Activated CD8-positive, alpha-beta memory T cell treated with anti-CD3 and anti-CD28 coated beads for 1 hour (primary cell): ENCODE data around the gene GRHL1.

Experiments
- DNase-seq, 2 donors: peaks; one replicate each; pipeline ENCODE4 v3.0.0-alpha.2; 2020; ENCODE audit warnings: low read depth in 1 of 2; ENCODE audit errors: extremely low read depth in 1 of 2

GRHL1 gene

DNA sequence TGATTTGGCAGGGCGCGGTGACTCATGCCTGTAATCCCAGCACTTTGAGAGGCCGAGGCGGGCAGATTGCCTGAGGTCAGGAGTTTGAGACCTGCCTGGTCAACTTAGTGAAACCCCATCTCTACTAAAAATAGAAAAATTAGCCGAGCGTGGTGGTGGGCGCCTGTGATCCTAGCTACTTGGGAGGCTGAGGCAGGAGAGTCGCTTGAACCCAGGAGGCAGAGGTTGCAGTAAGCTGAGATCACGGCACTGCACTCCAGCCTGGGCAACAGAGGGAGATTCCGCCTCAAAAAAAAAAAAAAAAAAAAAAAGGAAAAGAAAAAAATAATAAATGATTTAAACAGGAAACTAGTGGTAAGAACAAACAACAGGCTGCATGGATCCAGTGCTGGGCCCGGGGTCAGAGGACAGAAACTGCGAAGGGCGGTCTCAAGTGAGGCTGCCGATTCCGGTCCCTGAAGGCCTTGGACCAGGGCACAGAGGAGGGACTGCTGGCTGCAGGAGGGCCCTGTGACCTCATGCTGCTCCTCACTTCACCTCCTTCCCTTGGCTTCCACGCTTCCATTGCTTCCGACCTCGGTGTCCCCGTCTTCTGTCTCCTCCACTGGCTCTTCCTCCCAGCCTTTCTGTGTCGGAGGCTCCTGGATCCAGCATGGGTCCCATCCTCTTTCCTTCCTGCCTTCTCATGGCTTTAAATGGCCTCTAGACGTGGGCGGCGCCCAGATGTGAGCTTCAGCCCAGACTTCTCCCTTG lies 2.1 kb upstream of the GRHL1 start:
- DNase-seq: no peak

GRCh38 chr2:9949992-9950520 lies 1.4 kb upstream of the GRHL1 start:
- DNase-seq: no peak

- no peak for DNase-seq
Observed at GRCh38 chr2:9950521-9951271, 797 bp upstream of the GRHL1 start.

DNA sequence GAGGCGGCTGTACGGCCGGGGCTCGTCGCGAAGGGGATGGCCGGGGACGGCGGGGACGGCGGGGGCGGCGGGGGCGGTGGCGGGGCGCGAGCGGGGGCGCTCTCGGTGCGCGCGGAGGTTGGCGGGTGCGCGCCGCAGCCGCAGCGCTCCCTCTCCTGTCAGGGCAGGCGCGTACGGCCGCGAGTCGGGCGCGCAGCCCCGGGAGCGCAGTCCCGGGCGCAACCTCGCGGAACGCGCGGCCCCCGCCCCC lies 296 bp upstream of the GRHL1 start:
- no peak for DNase-seq

DNA sequence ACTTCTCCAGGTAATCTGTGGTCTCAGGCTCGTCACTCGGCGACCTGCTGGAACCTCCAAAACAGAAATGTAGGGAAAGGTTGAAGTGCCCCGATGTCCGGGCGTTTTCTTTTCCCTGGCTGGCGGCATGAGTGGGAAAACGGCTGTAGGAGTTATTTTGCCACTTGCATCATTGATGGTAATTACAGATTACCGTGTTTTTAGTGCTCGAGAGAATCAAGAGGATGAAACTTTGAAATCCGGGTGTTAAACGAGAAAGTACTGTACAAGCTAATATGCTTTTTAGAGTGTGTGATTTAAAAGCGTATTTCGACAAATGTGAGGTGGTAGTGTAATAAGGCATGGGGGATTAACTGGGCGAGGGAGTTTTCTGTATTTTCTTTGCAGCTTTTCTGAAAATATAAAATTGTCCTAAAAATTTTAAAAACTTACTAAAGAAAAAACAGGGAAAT lies 819 bp downstream of the GRHL1 start:
- DNase-seq: no peak

DNA sequence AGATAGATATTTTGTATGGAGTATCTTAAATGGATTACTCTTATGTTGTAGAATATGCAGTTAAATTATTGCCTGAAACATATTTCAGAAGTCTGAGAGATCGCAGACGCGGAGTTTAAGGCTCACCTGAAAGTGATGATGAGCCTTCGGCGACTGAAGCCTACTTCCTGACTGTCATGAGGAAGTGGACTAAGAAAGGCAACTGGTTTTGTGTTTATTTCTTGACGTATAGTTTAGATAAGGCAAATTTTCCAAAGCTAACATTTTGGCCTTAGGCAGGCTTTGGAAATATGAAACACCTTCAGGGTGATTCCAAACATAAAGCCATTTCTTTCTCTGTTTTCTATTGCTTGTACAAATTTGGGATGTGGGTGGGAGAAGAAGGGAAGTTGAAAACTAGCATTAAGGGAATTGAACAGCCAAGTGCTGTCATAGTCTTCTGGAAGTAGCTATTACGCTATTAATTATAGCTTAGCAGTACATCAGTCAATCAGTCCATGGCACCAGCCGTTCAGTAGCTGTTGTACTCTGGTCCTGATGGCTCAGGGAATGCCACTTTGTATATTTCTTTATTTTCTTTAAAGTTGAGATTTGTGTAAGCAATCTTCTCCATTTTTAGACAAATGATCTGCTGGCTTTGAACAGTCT lies 1.5 kb downstream of the GRHL1 start:
- DNase-seq: no peak

- DNase-seq: no peak
Observed at GRCh38 chr2:9954136-9954535, 2.6 kb downstream of the GRHL1 start.

- no peak for DNase-seq
Observed at GRCh38 chr2:9958057-9958456, 6.6 kb downstream of the GRHL1 start.

DNA sequence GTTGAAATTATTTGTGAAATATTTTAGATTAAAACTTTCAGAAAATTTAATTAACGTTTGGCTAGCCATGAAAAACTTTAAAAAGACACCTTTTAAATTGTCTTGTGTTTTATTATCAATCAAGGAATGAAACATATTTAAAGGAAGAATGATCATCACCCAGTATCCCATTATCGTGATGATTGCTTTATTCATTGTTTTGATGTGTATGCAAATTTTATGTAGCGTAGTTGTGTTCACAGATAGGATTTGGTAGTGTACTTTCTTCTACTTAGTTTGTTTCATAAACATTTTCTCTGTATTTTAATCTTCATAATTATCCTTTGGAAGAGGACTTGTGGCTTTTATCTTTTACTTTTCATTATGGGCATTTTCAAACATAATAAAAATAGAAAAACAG lies 7.8 kb downstream of the GRHL1 start:
- DNase-seq: no peak

GRCh38 chr2:9961013-9961412 lies 9.5 kb downstream of the GRHL1 start:
- DNase-seq: no peak

GRCh38 chr2:9964334-9964980 lies 13.0 kb downstream of the GRHL1 start:
- DNase-seq: no peak

DNA sequence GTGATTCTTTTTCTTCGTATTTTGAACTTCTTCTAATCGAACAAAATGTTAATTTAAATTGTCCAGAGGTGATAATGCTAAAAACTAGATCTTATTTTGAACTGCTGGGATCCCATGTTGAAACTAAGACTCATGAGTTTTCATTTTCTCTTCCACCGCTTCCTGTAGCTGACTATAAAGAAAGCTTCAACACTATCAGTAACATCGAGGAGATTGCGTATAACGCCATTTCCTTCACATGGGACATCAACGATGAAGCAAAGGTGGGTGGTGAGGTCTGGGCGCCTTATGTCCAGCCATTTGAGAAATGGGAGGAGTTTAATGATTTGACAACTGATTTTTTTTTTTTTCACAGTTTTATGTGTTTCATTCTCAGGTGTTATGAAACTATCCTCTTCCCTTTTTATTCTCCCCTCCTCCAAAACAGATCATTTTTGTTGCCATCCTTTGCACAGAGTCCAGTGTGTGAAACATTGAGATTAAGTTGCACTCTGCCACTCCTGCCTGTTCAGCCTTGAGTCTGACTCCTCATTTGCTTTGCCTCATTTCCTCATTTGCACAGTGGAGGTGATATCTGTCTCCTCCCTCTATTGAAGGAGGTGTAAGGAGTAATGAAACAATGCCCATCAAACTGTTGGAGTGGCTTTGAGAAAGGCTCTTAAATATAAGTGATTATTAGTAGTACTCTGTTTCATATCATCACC lies 13.8 kb downstream of the GRHL1 start:
- DNase-seq: no peak

DNA sequence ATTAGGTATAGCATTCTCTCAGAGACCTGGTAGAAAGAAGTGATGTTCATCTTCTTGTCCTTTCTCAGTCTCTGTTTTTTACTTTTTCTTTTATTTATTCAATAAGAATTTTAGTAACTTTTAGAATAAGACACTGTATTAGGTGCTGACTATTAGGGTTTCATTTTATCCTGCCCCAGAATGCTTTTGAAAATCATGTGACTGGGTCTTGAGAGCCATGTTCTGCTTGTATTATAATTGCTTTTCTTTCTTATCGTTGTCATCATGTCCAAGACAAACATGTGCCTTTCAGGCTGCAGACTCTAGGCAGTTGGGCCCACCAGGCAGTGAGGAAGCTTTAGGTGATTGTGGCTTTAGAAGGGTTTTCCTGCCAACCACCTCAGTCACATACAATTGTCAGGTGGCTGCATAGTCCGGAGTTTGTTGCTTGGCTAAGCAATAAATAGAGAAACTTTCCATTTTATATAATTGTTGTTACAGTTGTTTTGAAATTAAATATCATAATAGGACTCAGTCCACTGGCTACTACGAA lies 15.1 kb downstream of the GRHL1 start:
- DNase-seq: no peak

DNA sequence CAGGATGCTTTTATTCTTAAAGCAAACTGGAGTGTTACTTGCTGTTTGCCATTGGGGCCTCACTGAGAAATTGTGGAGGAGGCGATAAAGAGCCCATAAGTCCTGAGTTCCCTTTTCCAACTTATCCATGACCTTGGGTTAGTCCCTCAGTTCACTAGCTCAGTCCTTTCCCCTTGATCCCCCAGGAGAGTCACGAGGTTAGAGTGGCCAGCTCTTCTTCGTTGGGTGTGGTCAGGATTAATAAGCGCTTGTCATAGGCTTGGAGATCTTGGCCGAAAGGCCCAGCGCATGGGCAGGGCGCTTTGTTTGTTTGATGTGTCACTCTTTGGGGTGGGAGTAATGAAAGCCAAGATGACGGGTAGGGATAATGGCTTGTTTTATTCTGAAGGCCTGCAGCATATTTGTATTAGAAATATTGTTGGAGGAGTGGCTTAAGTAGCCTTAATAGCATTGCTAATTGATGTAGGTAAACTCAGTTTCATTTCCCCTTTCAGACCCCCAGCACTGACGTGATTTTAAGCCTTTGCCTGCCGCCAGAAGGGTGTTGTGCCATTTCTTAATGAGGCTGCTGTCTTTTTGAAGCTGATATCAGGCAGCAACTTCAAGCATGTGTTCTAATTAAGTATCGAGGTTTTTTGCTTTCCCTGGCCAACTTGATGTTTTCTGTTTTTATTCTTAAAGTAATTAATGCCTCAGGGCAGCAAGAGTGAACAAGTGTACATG lies 15.7 kb downstream of the GRHL1 start:
- DNase-seq: no peak

DNA sequence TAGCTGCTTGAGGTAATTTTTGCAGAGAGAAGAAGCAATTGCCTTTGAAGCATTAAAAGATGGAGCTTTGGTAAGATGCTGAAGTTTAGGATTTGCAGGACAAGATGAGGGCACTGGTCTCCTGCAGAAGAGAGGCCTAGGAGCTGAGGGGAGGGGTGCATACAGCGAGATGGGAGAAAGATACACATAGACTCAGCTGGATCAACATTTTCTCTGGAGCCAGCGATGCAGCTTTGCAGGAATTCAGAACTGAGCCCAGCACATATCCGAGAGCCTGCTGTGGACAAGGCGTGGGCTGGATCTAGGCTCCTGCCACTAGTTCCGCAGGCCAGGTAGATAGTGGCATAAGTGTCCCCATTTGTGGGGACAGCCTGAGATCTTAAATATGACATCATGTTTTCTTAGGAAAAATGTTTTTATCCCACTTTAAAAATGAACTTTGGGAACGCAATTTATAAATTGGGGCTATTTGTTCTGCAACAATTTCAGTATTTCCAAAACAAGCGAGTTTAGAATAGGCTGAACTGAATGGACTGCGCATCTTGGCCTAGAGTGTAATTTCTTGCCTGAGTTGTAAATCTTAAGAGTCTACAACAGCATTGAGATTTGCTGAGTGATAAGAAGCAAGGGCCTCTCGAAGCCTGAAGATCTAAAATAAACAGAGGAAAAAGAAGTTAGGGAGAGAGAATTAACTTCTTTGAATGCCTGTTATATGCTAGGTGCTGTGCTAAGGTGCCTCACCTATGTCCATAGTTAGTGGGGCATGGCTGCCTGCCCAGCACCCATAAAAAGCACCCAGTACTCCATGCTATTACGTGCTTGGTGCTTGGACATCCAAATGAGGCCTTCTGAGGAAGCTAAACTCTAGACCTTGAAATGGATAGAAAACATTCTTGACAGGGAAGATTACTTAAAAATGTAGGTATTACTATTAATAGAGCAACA lies 17.3 kb downstream of the GRHL1 start:
- DNase-seq: no peak

DNA sequence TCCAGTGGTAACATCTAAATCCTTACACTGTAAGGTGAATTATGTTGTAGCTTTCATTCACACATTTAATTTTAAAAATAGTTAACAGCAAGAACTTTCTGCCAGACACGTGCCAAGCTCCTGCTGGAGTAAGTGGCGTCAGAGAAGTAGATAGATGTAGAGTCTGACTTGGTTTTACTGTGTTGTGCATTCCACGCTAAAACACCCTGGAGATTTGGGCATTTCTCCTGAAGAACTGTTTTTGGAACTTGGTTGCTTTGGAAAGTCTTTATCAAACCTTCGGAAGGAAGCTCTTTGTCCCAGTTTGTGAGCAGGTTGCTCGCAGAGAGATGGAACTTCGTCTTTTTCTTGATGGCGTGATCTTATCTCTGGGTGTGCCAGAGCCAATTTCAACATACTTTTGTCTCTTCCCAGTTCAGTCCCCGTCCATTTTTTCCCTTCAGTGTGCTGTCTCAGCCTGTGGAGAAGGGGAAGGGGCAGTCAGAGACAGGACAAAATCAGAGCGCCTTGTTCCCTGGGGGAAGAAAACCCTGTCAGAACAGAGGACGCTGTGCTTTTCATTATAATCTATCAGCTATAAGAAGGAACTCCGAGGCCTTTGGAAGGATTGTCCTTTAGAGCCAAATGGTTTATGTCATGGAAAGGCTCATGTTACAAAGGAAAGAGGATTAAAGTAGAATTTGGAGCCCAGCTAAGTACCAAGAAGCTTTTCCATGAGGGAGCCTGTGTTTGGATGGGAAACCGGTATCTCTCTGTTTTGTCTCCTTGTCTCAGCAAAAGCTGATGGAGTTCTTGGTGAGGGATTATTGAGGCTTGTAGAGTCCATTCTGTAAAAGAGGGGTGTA lies 18.9 kb downstream of the GRHL1 start:
- no peak for DNase-seq

- no peak for DNase-seq
Observed at GRCh38 chr2:9971105-9971818, 19.8 kb downstream of the GRHL1 start.
